ENCODE results near the gene MARCKS. TPM values are rescaled to one million over a fixed set of nuclear protein-coding genes. Genes with fewer than 3 reads are reported as not detected.

Gene MARCKS
- 174 to 179 TPM (median 174 TPM) in 3 replicates for total RNA-seq

- H3K4me1 Mint-ChIP-seq = peaks cover 31% of the 10 kb centered on the region
- no peak within 1 kb of the TSS for H3K4me3 Mint-ChIP-seq
- peak; percentile 70 to 84 for DNase-seq (ENCODE audit: low spot score in 2 of 2, unreplicated experiment in 2 of 2)
- H3K36me3 Mint-ChIP-seq = peaks cover 11% of the 10 kb centered on the region
- no peak within 1 kb of the TSS for H3K27ac Mint-ChIP-seq
- no peaks in the 10 kb centered on the region for H3K9me3 Mint-ChIP-seq
- no peaks in the 10 kb centered on the region for H3K27me3 Mint-ChIP-seq (ENCODE audit: low read depth)
- TF ChIP-seq, protein P1, sequence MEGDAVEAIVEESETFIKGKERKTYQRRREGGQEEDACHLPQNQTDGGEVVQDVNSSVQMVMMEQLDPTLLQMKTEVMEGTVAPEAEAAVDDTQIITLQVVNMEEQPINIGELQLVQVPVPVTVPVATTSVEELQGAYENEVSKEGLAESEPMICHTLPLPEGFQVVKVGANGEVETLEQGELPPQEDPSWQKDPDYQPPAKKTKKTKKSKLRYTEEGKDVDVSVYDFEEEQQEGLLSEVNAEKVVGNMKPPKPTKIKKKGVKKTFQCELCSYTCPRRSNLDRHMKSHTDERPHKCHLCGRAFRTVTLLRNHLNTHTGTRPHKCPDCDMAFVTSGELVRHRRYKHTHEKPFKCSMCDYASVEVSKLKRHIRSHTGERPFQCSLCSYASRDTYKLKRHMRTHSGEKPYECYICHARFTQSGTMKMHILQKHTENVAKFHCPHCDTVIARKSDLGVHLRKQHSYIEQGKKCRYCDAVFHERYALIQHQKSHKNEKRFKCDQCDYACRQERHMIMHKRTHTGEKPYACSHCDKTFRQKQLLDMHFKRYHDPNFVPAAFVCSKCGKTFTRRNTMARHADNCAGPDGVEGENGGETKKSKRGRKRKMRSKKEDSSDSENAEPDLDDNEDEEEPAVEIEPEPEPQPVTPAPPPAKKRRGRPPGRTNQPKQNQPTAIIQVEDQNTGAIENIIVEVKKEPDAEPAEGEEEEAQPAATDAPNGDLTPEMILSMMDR (IDR thresholded peaks at IDR 0.05; ENCODE audit: unreplicated experiment) = no peak
Measured at GRCh38 chr6:113856625-113857555, at the start of gene MARCKS. TSS of gene MARCKS (plus strand) at chr6:113857345. CDS start at chr6:113857746, 401 bp downstream.

- no peaks in the 10 kb centered on the region for H3K36me3 Mint-ChIP-seq
- TF ChIP-seq, protein P1 (IDR thresholded peaks at IDR 0.05; ENCODE audit: unreplicated experiment) = no peak
- no peaks in the 10 kb centered on the region for H3K27me3 Mint-ChIP-seq (ENCODE audit: low read depth)
Measured at GRCh38 chr6:113809826-113810225, 47.3 kb upstream of the MARCKS start.

DNA sequence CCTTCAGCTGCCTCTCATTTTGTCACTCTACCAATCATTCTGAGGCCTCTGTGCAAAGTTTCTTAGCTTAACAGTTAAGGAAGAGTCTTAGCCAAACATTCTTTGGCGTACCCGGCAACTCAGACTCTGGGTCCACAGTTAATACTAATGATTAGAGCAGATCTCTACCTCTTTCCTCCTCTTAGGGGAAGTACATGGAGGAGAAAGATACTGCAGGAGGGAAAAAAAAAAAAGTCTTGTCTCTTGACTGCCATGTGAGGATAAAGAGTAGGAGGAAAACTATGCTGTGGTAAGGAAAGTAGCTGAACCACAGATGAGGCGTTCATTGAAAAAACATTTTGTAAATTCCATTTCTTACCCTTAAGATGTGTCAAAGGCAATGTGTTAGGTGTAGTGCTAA lies 44.0 kb upstream of the MARCKS start:
- Mint-ChIP-seq H3K9me3 (peaks cover 11% of the 10 kb centered on the region), H3K4me1 (no peaks in the 10 kb centered on the region), H3K4me3 (no peak overlapping the region), H3K27me3 (ENCODE audit: low read depth) (no peaks in the 10 kb centered on the region), H3K36me3 (no peaks in the 10 kb centered on the region), H3K27ac (peak overlapping the region; percentile 6)
- TF ChIP-seq, protein P1 (IDR thresholded peaks at IDR 0.05; ENCODE audit: unreplicated experiment) = no peak
- DNase-seq (ENCODE audit: low spot score in 2 of 2, unreplicated experiment in 2 of 2) = no peak

More at GRCh38 chr6:113809826-113810225, 47.3 kb upstream of the MARCKS start:
- H3K4me3 Mint-ChIP-seq = no peak overlapping the region
- no peaks in the 10 kb centered on the region for H3K4me1 Mint-ChIP-seq
- no peak for DNase-seq (ENCODE audit: low spot score in 2 of 2, unreplicated experiment in 2 of 2)
- H3K9me3 Mint-ChIP-seq = peaks cover 14% of the 10 kb centered on the region
- H3K27ac Mint-ChIP-seq = no peak overlapping the region

- Mint-ChIP-seq H3K4me3 (no peak overlapping the region), H3K9me3 (peaks cover 4% of the 10 kb centered on the region)
Measured at GRCh38 chr6:113818578-113818977, 38.6 kb upstream of the MARCKS start.

GRCh38 chr6:113819169-113819830 lies 37.8 kb upstream of the MARCKS start:
- no peak overlapping the region for H3K27ac Mint-ChIP-seq
- DNase-seq (ENCODE audit: low spot score in 2 of 2, unreplicated experiment in 2 of 2) = no peak
- TF ChIP-seq, protein P1 (IDR thresholded peaks at IDR 0.05; ENCODE audit: unreplicated experiment) = no peak
- H3K4me3 Mint-ChIP-seq = no peak overlapping the region
- peaks cover 2% of the 10 kb centered on the region for H3K4me1 Mint-ChIP-seq
- H3K9me3 Mint-ChIP-seq = peaks cover 4% of the 10 kb centered on the region
- no peaks in the 10 kb centered on the region for H3K27me3 Mint-ChIP-seq (ENCODE audit: low read depth)
- H3K36me3 Mint-ChIP-seq = no peaks in the 10 kb centered on the region

More at GRCh38 chr6:113818578-113818977, 38.6 kb upstream of the MARCKS start:
- no peak for DNase-seq (ENCODE audit: low spot score in 2 of 2, unreplicated experiment in 2 of 2)
- TF ChIP-seq, protein P1 (IDR thresholded peaks at IDR 0.05; ENCODE audit: unreplicated experiment) = no peak
- no peaks in the 10 kb centered on the region for H3K27me3 Mint-ChIP-seq (ENCODE audit: low read depth)
- H3K36me3 Mint-ChIP-seq = no peaks in the 10 kb centered on the region
- H3K4me1 Mint-ChIP-seq = peaks cover 2% of the 10 kb centered on the region
- no peak overlapping the region for H3K27ac Mint-ChIP-seq
